GM12878 (cell line): Measurements from ENCODE around the gene PPIE. TPM values are rescaled to one million over a fixed set of nuclear protein-coding genes. Genes with fewer than 3 reads are reported as not detected.
"Not testable (repeated sequence)": the region's sequence is repeated elsewhere in the genome, so short reads cannot be mapped to it uniquely, and the experiment has no call there.

Experiments
- ATAC-seq: fragments of 200-7000 bp; cut with Tn5 transposase; 3 replicates; pipeline ENCODE4 v1.9.1; 2020; ENCODE audit warnings: mild to moderate bottlenecking, moderate library complexity
- BruUV-seq: library from RNA; stranded (reverse); fragments of 400-500 nt; replicated peaks from 2 replicates; lab custom pipeline; 2021; lab: Mats Ljungman, UMichigan
- CTCF ChIA-PET: fragments of 300-600 bp; sonication (Branson Sonifier 250); formaldehyde crosslinking; extraction: SDS; loops from one replicate; lab custom pipeline; 2021; ENCODE audit warnings: inconsistent platforms; lab: Yijun Ruan, JAX
- POLR2A ChIA-PET: fragments of 350-600 bp; formaldehyde crosslinking; extraction: SDS; loops from one replicate; lab custom pipeline; 2021; ENCODE audit warnings: inconsistent platforms; lab: Charles Lee
- RAD21 ChIA-PET: fragments of 300-600 bp; sonication (Branson Sonifier 250); formaldehyde crosslinking; loops from one replicate; lab custom pipeline; 2023; ENCODE audit warnings: antibody characterized with exemption; ENCODE audit not compliant: unreplicated experiment; lab: Charles Lee
- SMC1A ChIA-PET: fragments of 300-600 bp; sonication (Branson Sonifier 250); formaldehyde crosslinking; loops from one replicate; lab custom pipeline; 2023; ENCODE audit not compliant: unreplicated experiment, uncharacterized antibody; lab: Charles Lee
- DNase-seq: peaks from one replicate; pipeline ENCODE4 v3.0.0-alpha.2; 2011; ENCODE audit warnings: low read depth, low spot score
- FAIRE-seq: peaks from 3 replicates; lab custom pipeline; 2011; peaks lifted over from hg19 to GRCh38; lab: Jason Lieb, UNC
- H2AFZ ChIP-seq: 2 replicates; pipeline ENCODE4 v1.6.0; 2011; ENCODE audit warnings: low read depth, low read length, control low read depth; ENCODE audit not compliant: control insufficient read depth
- H3K27ac ChIP-seq: 2 replicates; pipeline ENCODE4 v1.5.1; 2011; ENCODE audit warnings: control low read depth; ENCODE audit not compliant: control insufficient read depth, insufficient read depth
- H3K27me3 ChIP-seq, 2 experiments: replicated peaks in 1 of 2; 2 replicates each; pipeline versions ENCODE4 v1.6.0 to v1.6.1; 2011; ENCODE audit warnings: low read length in 1 of 2; ENCODE audit not compliant: control insufficient read depth in 2 of 2, insufficient read depth in 2 of 2
- H3K36me3 ChIP-seq, 2 experiments: 2 replicates each; pipeline ENCODE4 v1.5.1; 2011; ENCODE audit warnings: low read length in 1 of 2; ENCODE audit not compliant: control insufficient read depth in 2 of 2, insufficient read depth in 2 of 2
- H3K4me1 ChIP-seq: 2 replicates; pipeline ENCODE4 v1.6.1; 2011; ENCODE audit warnings: mild to moderate bottlenecking, low read length, moderate library complexity, mixed read lengths; ENCODE audit not compliant: control insufficient read depth, insufficient read depth
- H3K4me2 ChIP-seq: 2 replicates; pipeline ENCODE4 v1.6.0; 2011; ENCODE audit warnings: control low read depth; ENCODE audit not compliant: control insufficient read depth, insufficient read depth
- H3K4me3 ChIP-seq: fragments of 200-600 bp; sonication (generic); 2 replicates; pipeline ENCODE4 v1.5.1; 2016
- H3K79me2 ChIP-seq: 2 replicates; pipeline ENCODE4 v1.6.0; 2011; ENCODE audit warnings: low read length; ENCODE audit not compliant: control insufficient read depth, insufficient read depth
- H3K9ac ChIP-seq: 2 replicates; pipeline ENCODE4 v1.8.0; 2011; ENCODE audit warnings: low read length, control low read depth, mixed read lengths; ENCODE audit not compliant: control insufficient read depth, insufficient read depth
- H3K9me3 ChIP-seq: replicated peaks from 3 replicates; pipeline ENCODE4 v1.5.1; 2011; ENCODE audit warnings: mild to moderate bottlenecking, low read length; ENCODE audit not compliant: control insufficient read depth, insufficient read depth
- H4K20me1 ChIP-seq: 2 replicates; pipeline ENCODE4 v1.6.0; 2011; ENCODE audit not compliant: control insufficient read depth, insufficient read depth
- ATF7 ChIP-seq: fragments of 450-650 bp; IDR thresholded peaks from 2 replicates; pipeline ENCODE4 v1.6.1; 2016; ENCODE audit warnings: low read depth, mild to moderate bottlenecking
- BACH1 ChIP-seq: fragments of 450-650 bp; IDR thresholded peaks from 2 replicates; pipeline ENCODE4 v1.6.1; 2017; ENCODE audit warnings: mild to moderate bottlenecking, borderline replicate concordance
- BCL11A ChIP-seq: IDR thresholded peaks from 2 replicates; pipeline ENCODE4 v1.6.1; 2011; ENCODE audit warnings: low read depth, low read length
- RAD21 ChIP-seq: IDR thresholded peaks from 2 replicates; pipeline ENCODE4 v1.6.1; 2011; ENCODE audit warnings: mild to moderate bottlenecking, low read depth, low read length, moderate library complexity; ENCODE audit not compliant: insufficient read depth
- RUNX3 ChIP-seq: IDR thresholded peaks from 2 replicates; pipeline ENCODE4 v1.6.1; 2012; ENCODE audit warnings: low read length, inconsistent platforms
- SRF ChIP-seq, 2 experiments: IDR thresholded peaks; 2 replicates each; pipeline ENCODE4 v1.6.1; 2011; ENCODE audit warnings: low read depth in 2 of 2, low read length in 2 of 2, mild to moderate bottlenecking in 1 of 2, moderate library complexity in 1 of 2
- ZSCAN29 ChIP-seq: fragments of 450-650 bp; IDR thresholded peaks from 2 replicates; pipeline ENCODE4 v1.6.1; 2017; ENCODE audit warnings: mild to moderate bottlenecking, moderate library complexity
- WGBS: methylation state at CpG from one replicate; pipeline ENCODE4 v1.1.6; 2016; ENCODE audit warnings: low lambda C conversion rate; ENCODE audit not compliant: insufficient replicate concordance, insufficient coverage; ENCODE audit errors: missing lambda C conversion rate; 5-methylcytosine and 5-hydroxymethylcytosine counted together
- in situ Hi-C: fragments of 300-500 bp; cut with MboI; formaldehyde crosslinking; loops from 9 replicates; pipeline ENCODE4 v1.14.3; 2018; ENCODE audit warnings: mixed read lengths
- intact Hi-C: fragments of 100-400 bp; cut with micrococcal nuclease; formaldehyde crosslinking; loops from one replicate; pipeline ENCODE4 v1.14.2; 2022; ENCODE audit not compliant: unreplicated experiment
- polyA plus RNA-seq, 11 experiments: library from polyadenylated mRNA; depleted of rRNA in 4 of 11; unstranded in 6 of 11; stranded (reverse) in 5 of 11; fragments of >200 nt; fragmentation: Nextera tagmentation in 4 of 11; fragmentation: Illumina TruSeq in 1 of 11; extraction: Ambion mirVana in 4 of 11; extraction: Trizol in 1 of 11; gene quantifications; 1 replicate in 1 of 11; 2 replicates in 10 of 11; pipeline versions ENCODE4 v1.2.1 to v1.2.3, GENCODE V29; 2011 to 2016; ENCODE audit warnings: inconsistent platforms in 2 of 11, missing spikeins in 2 of 11, low read depth in 1 of 11
- total RNA-seq, 4 experiments: library from RNA; depleted of rRNA in 3 of 4; stranded (reverse); fragments of >200 nt in 3 of 4; fragmentation: Illumina TruSeq in 1 of 4; extraction: Trizol in 1 of 4; gene quantifications; 2 replicates each; pipeline versions ENCODE4 v1.2.1 to v1.2.3, GENCODE V29; 2013 to 2021

Gene PPIE
- total and polyA plus RNA-seq, 10 of the 15 experiments (the other 5 are each of a cell fraction or from before 2014, with no cell fraction given): 36.6 to 163 (median 70.1) TPM

- Histone ChIP-seq H3K79me2 (no peaks in the 10 kb centered on the region), H3K9me3 (no peaks in the 10 kb centered on the region), H3K9ac (no peak overlapping the region), H3K27me3 (0 out of 4 replicates have a peak, but pooled peaks cover 0 to 3% of the 10 kb centered on the region in 2 experiments), H3K27ac (no peak overlapping the region), H3K36me3 (no peaks in the 10 kb centered on the region), H3K4me3 (no peak overlapping the region), H4K20me1 (no peaks in the 10 kb centered on the region), H3K4me1 (peaks cover 11% of the 10 kb centered on the region), H3K4me2 (no peak overlapping the region), H2AFZ (no peak overlapping the region)
- no peak for ATAC-seq
- ChIA-PET CTCF (interaction anchor here (1.0 kb wide), 1 partner anchor 11 kb away, joined by 3 read pairs; no protein-coding TSS in a partner anchor), POLR2A (no interaction called here), SMC1A (no interaction called here), RAD21 (no interaction called here)
- in situ Hi-C loops: no loop called here
- no peak for DNase-seq
- WGBS: 96% methylated on average over 11 of the region's 11 CpGs
- no peak for TF ChIP-seq SRF (IDR thresholded peaks at IDR 0.05; ENCODE audit: low read depth in 2 of 2, low read length in 2 of 2)
- TF ChIP-seq BACH1: no peak
- no peak for TF ChIP-seq RUNX3
- no peak for TF ChIP-seq ZSCAN29
- no peak for TF ChIP-seq BCL11A
- TF ChIP-seq ATF7: no peak
- no peak for TF ChIP-seq RAD21
- no TSS peak for BruUV-seq
- intact Hi-C loops: no loop called here
- peak; percentile 7 for FAIRE-seq
These were observed 48.8 kb downstream of the PPIE start for GRCh38 chr1:39787468-39787867.

- H3K9ac ChIP-seq, SMC1A ChIA-PET, POLR2A ChIA-PET, BruUV-seq, in situ Hi-C loops, DNase-seq, intact Hi-C loops, H3K36me3 ChIP-seq, H3K27ac ChIP-seq, FAIRE-seq, H3K9me3 ChIP-seq, ATAC-seq, H4K20me1 ChIP-seq, CTCF ChIA-PET, H3K4me3 ChIP-seq, H2AFZ ChIP-seq, H3K27me3 ChIP-seq, H3K79me2 ChIP-seq: not testable (repeated sequence)
- Histone ChIP-seq H3K4me2 (peak overlapping the region; percentile 9; the same call in 1 of the 2 replicates), H3K4me1 (peaks cover 11% of the 10 kb centered on the region)
- RAD21 ChIA-PET: interaction anchor here (2.1 kb wide), 1 partner anchor 11 kb away, joined by 9 read pairs; no protein-coding TSS in a partner anchor
- WGBS: 58% methylated on average over 42 of the region's 55 CpGs
These were observed 49.3 kb downstream of the PPIE start for GRCh38 chr1:39787964-39788363.
